GDM1 (cell line): ENCODE results near the gene ADGB.
"Not testable (repeated sequence)": the region's sequence is repeated elsewhere in the genome, so short reads cannot be mapped to it uniquely, and the experiment has no call there.

Source experiments
- DNase-seq: peaks from one replicate; lab custom pipeline; 2025; lab: John Stamatoyannopoulos, UW

The ADGB gene

DNA sequence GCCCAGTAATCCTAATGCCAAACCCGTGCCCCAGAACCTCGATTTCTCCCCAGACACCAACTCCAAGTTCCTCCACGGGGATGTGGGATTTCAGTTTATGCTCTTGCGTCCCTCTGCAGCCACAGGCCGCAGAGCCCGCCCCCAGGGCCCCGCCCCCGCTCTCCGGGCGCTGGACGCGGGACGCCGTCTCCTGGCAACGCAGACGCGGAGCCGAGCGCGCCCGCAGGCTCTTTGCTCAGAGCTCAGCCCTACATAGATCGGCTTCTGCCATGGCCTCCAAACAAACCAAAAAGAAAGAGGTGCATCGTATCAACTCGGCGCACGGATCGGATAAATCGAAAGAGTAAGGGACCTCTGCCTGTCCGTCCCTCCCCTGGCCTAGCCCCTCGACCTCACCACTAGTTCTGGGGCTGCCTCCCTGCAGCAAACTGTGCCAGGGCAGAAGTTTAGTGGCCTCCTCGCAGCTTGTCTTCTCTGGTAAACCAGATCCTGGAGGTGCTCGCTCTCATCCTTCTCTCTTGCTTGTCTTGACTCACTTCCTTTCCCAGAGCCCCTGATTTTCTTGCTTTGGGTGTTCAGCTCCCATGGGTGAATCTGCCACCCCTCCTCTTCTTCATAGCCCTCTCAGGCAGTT lies at the start of gene ADGB:
TSS of gene ADGB (plus strand) at position 201 of the 634 bp plus-strand sequence. CDS start at position 270, 69 bp downstream.
- no peak for DNase-seq

DNA sequence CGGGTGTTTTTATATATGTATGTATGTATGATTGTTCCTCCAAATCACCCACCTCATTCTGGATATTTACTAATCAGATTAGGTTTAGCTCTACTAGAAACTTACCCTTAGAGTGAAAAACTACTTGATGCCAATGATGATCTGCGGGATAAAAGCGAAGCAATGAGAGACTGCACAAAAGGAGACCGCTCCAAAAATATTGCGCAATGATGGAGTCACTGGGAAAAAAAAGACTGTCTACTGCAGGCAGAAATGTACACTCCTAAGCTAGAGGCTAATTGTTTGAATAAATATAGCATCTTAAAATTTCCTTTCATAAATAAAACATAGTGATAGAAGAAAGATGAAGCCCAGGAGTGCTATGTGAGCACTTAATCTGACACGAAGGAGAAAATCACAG lies 47.9 kb upstream of the ADGB start:
- DNase-seq, result no peak

DNA sequence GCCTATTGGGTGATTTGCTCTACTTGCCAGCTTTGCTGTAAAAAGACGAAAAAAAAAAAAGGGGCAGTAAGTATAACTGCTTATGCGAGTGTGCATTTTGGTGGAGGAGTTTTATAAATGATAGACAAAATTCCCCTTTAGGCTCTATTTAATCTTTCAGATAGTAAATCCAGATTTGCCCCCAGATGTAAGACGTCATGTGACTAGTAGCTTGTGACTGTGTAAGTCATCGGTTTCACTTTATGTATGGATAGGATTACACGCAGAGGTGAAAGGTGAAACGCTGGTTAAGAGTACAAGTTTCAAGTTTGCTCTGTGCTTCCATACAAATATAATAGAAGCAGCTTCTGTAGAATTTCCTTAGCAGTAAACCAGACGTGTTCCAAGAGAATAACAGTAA lies 47.2 kb upstream of the ADGB start:
- DNase-seq, result no peak

DNA sequence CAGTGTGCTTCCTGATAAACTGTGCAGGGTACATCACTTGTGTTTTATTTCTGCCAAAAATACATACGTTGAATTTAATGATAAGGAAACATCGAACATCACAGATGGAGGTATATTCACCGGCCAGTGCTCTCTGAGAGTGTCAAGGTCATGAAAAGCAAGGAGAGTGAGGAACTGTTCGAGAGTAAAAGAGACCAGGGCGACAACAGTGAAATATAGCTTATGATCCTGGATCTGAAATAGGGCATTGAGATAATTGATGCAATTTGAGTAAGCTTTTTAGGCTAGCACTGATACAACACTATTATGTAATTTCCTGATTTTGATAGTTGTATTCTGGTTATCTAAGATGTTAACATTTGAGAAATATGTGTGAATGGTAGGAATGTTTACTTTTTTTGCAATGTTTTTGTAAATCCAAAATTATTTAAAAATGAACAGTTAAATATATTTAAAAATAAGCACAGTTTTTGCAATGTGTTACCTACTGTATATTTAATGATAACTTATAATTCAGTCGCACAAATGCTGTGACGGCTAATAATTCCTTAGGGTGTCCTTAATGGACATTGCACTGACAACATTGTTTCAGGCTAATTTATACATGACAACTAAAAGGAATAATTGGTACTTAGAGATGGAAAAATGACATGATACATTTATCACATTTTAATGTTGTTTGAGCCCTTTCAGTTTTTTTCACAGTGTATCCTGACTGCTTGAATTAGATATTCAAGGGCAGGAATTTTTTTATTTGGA lies 45.2 kb upstream of the ADGB start:
- no peak for DNase-seq

DNA sequence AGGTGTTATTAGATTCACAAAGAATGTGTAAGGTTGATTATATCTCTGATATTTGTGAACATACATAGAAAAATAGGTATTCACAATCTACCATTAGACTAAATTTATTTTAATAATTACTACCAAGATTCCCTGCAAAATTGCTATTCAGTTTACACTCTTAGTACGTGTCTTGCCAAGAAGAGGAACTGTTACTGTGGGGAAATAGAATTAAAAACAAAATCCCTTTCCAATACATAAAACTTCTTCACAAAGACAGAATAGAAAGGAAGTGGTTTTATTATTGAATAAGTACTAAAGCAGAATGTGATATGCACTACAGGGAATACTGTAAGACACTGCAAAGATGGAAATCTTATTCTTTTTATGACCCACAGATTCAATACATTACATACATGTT lies 38.2 kb upstream of the ADGB start:
- DNase-seq, result no peak

DNA sequence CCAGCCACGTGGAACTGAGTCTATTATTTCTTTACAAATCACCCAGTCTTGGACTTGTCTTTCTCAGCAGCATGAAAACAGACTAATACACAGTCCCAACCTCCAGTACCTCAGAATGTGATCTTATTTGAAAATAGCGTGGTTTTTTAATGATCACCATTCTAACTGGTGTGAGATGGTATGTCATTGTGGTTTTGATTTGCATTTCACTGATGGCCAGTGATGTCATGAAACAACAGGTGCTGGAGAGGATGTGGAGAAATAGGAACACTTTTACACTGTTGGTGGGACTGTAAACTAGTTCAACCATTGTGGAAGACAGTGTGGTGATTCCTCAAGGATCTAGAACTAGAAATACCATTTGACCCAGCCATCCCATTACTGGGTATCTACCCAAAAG lies 32.1 kb upstream of the ADGB start:
- DNase-seq, result not testable (repeated sequence)

DNA sequence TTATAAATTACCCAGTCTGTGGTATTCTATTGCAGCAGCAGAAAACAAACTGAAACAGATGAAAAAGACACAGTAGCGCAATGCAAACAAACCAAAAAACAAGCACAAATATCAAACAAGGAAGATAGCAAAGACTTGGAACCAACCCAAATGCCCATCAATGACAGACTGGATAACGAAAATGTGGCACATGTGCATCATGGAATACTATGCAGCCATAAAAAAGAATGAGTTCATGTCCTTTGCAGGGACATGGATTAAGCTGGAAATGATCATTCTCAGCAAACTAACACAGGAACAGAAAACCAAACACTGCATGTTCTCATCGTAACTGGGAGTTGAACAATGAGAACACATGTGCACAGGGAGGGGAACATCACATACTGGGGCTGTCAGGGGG lies 30.2 kb upstream of the ADGB start:
- not testable (repeated sequence) for DNase-seq

DNA sequence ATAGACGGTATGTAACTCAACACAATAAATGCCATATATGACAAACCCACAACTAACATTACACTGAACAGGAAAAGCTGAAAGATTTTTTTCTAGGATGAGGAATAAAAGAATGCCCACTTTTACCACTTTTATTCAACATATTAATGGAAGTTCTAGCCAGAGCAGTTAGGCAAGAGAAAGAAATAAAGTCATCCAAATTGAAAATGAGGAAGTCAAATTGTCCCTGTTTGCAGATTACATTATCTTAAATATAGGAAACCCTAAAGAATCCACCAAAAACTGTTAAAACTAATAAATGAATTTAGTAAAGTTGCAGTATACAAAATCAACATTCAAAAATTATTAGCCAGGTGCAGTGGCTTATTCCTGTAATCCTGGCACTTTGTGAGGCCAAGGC lies 24.6 kb upstream of the ADGB start:
- no peak for DNase-seq

DNA sequence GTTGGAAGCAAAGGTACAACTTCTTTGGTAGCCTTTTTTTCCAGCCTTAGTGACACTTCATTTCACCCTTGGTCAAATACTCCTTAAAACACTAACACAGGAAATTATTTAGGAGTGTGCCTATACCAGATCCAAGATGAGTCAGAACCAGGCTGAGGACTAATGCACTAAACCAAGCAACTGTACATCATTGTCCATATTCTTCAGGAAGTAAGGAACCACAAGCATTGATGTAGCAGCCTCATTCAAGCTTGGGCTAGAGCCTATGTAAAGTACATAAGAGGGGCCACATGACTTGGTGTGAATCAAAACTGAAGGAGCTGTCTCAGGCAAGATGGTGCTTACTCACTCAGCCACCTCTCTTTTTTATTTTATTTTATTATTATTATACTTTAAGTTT lies 20.7 kb upstream of the ADGB start:
- peak; percentile 23 for DNase-seq

DNA sequence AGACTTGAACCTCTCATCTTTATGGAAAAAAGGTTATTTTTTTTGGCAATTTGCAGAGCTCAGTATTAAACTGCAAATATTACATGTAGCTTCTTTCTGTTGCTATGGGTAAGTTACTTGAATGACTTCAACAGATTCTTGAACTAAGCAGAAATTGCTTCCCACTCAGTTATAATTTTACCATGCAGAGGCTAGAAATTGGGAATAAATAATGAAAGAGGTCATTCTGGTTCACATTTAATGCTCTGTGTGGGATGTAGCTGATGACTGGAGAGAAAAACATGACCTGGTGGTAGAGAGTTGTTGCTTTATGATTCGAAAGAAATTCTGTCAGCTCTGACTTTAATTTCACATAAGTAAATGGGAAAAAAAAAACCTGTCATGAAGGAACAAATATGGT lies 16.8 kb upstream of the ADGB start:
- DNase-seq, result no peak

DNA sequence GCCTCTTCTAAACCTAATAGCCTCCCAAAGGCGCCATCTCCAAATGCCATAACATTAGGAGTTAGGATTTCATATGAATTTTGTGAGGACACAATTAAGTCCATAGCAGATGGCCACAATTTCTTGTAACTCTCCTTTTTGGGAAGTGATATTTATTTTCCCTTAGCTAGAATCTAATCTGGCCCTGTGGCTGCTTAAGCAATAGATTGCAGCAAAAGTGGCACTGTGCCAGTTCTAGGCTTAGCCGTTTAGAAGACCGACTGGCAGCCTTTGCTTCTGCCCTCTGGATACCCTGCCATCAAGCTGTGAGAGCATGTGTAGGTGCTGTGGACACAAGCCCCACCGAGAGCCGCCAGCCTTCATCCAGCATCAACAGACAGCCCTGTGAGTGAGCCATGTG lies 15.9 kb upstream of the ADGB start:
- DNase-seq, result no peak

DNA sequence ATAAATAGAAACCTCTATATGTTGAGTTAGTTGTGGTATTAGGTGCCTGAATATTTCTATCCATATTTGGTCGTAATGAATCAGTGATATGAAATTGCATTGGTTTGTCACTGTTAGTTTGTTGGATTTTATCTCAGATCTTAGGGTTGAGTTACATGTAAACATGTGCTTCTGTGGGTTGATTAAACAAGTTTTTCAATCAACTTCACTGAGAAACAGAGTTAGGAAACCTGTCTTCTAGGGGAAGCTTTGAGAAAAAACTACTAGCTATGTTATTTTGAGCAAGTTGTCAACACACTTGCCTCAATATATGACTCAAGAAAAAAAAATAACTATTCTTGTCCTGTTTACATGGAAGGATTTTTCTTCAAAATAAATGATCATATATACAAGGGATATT lies 14.8 kb upstream of the ADGB start:
- no peak for DNase-seq

DNA sequence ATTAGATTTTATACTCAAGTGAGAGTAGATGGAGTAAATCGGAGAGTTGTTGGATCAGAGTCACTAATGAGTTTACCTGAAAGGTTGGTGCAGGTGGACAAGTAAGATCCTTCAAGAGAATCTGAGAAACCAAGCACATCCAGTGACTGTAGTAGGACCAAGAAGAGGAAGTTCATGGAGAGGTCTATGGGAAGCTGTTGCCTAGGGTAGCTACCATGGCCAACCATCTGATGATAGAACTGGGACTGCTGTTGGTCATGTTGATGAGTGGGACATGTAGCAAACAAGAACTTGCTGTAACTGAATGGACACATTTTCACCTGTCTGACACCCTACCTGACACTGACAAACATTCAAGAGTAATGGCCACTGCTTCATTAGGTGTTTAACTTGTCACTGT lies 11.3 kb upstream of the ADGB start:
- no peak for DNase-seq

DNA sequence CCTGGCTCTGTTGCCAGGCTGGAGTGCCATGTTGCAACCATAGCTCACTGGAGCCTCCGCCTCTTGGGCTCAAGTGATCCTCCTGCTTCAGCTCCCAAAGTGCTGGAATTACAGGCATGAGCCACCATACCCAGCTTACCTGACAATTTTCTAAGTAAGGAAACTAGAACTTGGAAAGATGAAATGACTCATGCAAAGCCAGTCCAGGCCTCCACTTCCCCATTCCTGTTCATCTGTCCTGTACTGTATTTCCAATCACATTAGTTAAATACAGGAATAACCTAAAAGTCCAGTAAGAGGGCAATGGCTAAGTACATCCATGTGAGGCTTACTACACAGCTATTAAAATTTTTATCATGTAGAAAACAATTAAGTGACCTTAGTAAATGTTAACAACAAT lies 8.3 kb upstream of the ADGB start:
- no peak for DNase-seq

DNA sequence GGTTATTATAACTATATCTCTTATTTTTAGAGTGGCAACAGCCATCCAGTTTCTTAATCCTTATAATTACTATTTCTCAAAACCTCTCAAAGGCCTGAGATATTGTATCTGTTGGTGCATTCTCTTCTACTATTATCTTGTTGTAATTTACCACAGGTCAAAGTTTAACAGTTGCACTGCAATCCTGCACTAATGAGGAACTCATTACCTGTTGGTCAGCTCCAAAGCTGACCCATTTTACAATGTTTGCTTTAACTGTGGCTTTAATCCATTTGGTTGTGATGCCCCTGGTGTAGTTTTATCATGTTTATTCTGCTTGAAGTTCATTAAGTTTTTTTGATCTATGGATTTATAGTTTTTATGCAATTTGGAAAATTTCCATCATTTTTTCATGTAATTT lies 6.3 kb upstream of the ADGB start:
- DNase-seq, result no peak

DNA sequence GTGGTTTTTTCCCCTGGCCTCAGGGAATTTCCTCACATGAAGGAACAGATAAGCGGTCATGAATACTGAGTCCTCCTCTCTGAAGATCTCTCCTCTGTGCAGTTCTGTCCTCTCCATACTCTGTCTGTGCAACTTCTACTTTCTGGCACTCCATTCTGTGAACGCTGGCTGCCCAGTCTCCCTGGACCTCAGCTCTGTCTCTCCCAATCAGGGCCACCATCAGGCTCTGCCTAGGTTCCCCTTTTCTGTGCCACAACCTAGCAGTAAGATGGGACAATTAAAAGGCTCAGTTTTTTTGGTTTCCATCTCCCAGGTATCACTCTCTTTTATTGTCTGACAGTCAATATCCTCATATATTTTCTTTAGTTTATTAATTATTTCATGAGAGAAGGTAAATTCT lies 4.8 kb upstream of the ADGB start:
- DNase-seq, result peak; percentile 30

DNA sequence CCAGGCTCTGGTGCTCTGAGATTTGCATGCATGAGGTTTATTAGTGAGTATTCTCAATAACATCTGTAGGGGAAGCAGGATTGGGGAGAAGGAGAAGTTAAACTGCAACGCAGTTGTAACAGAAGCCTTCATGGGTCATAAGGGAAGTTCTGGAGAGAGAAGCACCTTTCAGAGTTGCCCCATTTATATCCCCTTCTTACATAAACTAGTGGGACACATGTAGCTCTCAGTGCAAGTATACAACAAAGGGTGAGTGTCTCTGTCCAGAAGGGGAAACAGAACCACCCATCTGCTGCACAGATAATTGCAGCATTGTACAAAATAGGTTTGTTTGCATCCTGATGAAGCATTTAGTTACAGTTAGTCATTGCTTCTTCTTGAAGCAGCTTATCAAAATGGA lies 4.3 kb upstream of the ADGB start:
- peak; percentile 19 for DNase-seq

DNA sequence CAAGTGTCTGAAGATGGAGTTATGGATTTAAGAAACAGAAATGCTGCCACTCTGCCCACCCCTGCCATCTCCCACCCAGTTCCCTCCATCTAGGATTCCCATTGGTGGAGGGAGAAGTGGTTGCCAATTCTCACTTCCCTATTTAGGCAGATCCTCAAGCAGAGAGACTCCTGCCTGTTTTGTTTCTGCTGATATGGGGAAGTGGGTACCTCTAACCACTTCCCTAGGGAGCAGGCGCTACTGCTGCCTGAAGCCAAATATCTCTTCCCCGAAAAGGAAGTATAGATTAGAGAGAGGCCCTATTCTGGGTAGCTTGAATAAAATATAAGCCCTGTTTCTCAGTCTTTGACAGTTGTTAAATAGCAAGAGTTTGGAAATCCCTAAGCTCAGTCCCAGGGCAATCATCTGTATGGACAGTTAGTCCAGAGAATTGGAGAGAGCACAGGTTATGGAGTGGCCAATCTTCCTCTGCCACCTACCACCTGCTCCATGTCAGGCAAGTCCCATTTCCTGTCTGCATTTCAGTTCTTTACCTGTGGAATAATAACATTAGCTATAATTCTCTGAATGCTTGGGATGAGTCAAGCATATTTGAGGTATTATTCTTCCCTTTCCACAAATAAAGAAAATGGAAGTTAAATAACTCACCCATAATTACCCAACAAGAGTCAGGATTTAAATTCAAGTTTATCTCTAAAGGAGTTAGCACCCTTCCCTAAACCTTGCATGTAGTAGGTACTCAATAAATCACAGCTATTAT lies 2.6 kb upstream of the ADGB start:
- peak; percentile 91 for DNase-seq

DNA sequence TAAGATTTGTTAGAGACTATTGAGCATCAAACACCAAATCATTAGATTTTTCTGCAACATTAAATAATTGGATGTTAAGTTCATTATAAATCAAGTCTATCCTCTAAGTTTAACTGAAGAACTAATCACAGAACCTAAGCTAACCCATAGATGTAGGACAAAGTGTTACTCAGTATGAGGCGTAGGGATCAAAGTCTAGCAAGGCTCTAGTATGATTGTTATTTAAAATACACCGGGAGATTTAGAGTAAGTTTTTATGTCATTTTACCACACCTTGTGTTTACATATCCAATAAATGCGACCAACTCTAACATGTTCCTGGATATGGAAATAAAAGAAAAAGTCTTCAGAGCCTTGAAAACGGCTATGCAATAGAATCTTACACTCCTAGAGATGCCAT lies 2.6 kb downstream of the ADGB start:
- DNase-seq, result no peak

DNA sequence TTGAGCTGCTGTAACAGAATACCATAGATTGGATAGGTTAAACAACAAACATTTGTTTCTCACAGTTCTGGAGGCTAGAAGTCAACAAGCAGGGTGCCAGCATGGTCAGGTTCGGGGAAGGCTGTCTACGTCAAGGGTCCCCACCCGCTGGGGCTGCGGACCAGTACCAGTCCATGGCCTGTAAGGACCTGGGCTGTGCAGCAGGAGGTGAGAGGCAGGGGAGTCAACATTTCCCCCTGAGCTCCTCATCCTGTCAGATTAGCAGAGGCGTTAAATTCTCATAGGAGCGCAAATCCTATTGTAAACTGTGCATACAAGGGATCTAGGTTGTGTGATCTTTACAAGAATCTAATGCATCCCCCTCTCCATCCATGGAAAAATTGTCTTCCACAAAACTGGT lies 3.8 kb downstream of the ADGB start:
- DNase-seq, result no peak

DNA sequence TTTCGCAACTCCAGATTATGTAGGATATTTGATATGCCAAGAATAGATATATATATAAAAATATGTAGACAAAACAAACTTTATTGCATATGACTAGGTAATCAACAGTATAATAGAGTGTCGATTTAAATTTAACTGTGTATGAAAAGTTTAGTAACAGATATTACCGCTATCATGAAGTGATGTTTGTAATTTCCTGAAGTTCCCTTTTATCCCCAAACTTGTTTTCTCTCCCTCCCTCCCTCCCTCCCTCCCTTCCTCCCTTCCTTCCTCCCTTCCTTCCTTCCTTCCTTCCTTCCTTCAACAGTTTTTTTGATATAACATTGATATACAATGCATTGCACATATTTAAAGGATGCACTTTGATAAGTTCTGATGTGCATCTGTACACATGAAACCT lies 15.2 kb downstream of the ADGB start:
- DNase-seq, result no peak

DNA sequence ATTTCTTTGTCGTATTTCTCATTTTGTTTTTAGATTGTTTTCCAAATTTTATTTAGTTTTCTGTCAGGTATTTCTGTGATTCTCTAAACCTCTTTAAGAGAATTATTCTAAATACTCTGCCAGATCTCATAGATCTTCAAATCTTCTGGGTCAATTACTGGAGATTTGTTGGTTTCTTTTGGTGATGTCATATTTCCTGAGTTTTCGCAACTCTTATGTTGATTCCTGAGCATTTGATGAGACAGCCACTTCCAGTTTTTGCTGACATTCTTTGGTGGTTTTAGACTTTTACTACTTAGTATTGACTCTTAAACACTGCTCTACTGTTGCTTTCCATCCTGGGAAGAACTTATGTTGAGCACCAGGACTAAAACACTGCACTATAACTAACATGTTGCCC lies 21.9 kb downstream of the ADGB start:
- no peak for DNase-seq

DNA sequence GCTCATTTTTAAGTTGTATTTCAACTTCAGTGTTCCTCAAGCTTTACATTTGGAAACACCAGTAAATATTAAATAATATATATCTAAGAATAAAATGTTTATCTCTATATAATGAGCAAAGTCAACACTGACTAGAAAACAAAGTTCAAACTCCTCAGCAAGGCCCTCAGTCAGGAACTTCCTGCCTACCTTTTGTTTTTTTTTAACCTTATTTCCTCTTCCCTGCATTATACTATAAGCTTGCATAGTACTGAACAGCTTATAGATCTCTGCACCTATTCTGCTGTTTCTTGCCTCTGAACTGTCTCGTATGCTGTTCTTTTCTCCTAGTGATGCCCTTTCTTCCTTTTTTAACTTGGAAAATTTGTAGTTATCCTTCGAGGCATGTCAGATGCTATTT lies 29.6 kb downstream of the ADGB start:
- no peak for DNase-seq
